UCSD-AML1 (cell line): ENCODE results near the gene LRRK1.

Source experiments
- DNase-seq: peaks from one replicate; lab custom pipeline; 2025; ENCODE audit not compliant: unreplicated experiment; lab: John Stamatoyannopoulos, UW

The LRRK1 gene

DNA sequence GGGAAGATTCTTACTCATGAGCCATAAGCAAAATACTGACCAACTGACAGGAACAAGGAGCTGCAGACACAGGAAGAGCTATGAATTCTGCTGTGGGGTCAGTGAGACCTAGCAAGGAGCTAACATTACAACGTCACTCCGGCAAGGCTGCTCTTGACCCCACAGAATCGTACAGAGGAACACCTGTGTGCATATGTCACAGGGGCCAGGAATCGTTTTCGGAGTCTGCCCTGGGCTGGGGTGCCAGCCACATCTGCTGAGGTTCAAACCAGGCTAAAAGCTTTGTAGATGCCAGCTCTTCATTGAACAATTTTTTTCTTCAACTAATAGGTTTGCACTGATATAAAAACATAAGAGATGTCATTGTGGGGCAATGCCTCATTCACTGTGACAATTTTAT lies 82.6 kb downstream of the LRRK1 start:
- no peak for DNase-seq

DNA sequence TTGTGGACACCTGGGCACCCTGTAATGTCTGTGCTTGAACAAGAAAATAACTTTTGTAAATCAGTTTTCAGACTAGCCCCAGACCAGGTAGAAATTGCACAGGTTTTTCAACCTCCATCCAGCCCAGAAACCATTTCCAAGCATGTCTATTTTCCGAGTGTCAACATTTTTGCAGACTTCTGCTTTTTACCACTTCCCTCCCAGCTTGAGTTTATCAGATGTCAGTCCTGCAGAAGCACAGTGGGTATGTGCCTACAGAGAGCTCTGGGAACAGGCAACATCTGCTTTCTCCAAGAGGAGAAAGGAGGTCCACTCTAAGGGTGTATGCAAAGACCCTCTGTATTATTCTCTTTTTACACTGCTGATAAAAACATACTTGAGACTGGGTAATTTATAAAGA lies 83.9 kb downstream of the LRRK1 start:
- DNase-seq, result no peak

DNA sequence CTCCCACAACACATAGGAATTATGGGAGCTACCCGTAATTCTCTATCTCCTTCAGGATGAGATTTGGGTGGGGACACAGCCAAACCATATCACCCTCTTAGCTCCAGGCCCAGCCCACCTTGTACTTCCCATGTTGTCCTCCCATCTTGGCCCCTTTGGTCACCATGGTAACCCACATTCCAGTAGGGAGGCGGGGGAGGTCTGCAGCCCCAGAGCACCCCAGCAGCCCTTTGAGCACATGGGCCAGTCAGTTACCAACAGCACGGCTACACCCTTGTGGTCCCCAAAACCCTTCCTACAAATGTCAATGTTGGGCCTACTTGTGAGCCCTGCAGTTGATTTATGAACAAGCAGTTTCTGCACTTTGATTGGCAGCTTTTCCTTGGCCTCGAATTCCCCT lies 84.5 kb downstream of the LRRK1 start:
- no peak for DNase-seq

DNA sequence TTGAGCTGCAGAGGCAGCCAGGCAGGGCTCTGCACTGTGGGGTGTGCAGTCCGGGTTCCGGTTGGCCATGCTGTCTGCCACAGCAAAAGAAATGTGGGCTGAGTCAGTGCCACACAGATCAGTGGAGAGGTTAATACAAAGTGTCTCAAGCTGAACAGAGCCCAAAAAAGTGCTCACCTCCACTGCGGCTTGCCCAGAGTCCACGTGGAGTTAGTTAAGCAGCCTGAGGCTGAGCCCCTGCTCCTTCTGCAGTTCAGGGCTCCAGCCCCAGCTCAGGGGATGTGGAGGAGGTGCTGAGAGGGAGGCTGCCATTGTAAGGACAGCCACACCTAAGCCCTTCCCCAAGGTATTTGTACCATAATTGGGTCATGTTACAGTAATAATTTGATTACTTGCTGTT lies 85.3 kb downstream of the LRRK1 start:
- DNase-seq, result no peak

DNA sequence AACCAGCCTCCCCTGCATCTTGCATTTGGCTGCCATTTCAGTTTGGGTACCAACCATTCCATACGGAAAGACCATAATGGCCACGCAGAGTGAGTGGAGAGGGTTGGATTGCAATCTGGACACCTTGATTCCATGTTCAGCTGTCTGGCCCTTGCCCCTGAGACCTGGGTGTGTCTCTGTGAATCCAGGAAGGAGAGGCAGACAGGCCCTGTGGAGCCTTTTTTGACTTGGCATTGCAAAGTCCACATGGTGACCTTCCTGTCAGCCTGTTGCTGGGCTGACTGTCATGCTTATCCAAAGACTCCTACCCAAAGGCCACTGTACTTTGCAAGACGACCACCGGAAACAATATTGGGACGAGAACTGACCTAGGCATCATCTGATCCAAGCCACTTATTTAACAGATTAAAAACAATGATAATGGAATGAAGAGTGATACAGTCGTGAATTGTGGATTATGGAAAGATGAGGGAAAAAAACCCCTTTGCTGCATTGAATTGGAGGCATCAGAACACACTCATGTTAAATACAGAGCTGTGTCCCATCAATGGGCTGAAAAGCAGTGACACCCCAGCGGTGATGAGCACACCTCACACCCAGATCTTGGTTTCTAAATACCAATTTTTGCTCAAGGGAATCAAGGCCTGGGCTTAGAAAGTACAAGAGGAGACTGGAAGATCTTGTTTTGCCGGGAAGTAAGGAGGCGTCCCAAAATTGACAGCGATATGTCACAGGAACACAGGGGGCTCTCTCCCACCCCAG lies 86.0 kb downstream of the LRRK1 start:
- no peak for DNase-seq

DNA sequence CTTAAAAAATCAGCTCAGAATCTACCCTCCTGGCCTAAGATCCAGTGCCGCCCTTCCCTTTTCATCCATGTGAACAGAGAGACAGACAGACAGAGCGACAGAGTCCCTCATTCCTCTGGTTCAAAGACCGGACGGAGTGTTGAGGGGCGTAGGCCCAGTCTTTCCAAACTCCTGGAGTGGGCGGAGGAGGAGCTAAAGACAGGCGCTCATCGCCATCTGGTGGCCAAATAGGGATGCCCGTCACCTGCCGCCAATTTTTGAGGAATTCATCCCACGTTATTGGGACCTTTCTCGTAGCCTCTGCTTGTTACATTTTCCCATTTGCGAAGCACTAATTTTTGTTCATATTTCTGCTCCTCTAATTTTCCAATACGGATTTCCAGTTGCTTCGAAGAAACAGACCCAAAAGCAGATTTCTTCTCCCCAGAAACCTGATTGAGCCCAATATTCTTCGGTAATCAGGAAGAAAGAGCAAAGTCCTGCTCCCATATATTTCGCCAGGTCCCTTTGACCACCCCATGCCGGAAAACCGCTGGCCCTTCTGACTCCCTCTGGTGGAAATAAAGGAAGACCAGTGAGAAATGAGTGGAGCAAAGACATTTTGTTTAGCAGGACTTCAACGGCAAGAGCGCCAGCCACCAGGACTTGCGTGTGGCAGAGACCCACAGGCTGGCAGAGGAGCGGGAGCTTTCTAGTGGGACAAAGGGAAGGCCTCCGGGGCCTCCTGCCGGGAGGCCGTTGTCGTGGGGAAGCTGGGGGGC lies 88.0 kb downstream of the LRRK1 start:
- peak; percentile 74 for DNase-seq

DNA sequence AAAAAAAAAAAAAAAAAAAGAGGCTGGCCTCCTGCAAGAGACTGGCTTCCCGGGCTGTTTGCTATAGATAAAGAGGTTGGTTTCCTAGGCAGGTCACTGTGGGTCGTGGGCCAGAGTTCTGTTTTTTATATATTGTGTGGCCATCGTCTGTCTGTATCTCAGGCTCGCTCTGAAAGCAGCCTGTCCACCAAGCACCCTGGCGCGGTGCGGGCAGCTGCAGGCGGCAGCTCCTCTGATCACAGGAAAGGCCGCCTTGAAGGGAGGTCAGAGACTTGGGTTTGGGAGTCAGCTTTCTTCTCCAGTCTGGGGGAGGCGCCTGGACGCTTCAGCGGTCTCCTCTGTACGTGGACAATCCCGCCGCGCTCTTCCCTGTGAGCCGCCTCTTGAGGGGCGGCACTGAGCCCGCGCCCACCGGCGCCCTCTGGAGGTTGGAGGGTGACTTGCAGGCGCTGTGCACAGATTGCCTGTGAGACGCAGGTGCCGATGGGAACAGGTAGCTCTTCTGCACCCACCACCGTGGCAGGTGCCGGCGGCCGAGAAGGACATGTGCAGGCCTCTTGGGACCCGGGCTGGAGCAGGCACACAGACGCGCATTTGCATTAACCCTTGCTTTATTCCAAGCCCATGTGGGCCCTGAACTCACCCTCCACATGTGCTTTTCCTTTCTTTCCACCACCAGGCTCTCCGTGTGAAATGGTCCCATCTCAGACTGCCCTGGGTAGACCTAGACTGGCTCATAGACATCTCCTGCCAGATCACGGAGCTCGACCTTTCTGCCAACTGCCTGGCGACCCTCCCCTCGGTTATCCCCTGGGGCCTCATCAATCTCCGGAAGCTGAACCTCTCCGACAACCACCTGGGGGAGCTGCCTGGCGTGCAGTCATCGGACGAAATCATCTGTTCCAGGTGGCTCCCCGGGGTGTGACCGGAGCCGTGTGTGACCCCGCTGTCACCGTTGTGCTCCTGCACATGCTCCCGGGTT lies 89.3 kb downstream of the LRRK1 start:
- peak; percentile 77 for DNase-seq

DNA sequence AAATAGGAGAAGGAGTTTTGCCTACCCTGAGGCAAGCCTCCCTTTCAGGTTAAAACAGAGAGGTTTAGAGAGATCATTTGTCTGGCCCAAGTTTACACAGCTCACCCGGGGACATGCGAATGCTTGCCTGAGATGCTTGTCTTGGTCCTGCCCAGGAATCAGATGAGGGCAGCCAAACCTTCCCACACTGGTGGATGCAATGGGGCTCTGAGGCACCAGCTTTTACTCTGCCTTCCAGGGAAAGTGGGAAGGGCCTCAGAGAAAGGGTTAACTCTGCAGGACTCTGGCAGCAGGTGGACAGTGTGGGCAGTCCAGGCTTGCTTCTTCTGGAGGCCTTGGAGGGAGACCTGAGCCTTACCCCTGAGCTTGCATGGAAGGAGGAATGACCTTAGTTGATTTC lies 90.0 kb downstream of the LRRK1 start:
- DNase-seq, result no peak

DNA sequence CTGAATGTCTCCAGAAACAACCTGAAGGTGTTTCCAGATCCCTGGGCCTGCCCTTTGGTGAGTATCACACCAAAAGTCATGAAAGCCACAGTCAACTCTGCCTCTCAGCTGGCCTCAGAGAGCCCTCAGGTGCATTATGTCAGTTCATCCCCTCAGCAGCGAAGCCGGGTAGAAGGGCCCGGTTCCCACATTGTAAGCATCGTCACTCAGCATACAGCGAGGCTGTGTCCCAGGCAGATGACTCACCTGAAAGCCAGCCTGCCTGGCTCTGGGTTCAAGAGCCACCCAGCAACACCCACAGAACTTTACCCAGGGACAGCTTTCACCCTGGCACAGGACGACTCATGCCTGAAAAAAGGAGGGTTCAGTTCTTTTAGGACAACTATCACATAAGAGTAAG lies 91.6 kb downstream of the LRRK1 start:
- DNase-seq, result no peak

DNA sequence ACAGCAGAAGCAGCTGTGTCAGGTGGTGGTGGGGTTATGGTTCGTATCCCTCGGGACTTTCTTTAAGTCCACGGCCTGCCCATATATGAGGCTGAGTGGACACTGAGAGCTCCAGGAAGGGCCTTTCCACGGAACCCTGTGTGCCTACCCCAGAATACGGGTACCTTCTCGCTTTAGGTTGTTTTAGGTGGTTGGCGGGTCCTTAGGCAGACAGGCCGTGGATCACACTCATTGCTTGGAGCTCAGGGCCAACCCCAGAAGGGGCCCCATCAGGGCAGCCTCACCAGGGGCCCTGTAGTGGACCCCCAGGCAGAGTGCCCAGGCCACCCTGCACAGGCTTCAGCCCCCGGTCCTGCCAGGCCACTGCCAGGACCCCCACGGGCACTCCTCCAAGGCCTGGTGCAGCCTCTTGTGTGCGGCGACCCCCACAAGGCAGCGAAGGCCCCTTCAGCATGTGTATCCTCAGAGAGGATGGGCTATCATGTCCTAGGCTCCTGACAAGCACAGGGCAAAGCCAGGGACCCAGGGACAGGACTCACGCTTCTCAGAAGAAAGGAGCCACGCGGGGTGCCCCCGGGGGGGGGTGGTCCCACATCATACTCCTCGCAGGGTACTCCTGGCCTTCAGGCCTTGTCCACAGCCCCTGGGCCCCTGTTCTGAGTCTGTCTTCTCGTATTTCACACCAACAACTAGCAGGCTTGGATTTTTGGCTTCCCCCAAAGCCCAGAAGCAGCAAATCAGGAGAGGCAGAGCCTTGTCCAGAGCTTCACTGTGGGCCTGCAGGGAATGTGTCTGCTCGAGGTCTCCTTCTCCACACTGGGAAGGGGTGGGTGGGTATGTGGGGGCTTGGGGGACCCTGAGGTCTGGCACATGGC lies 93.4 kb downstream of the LRRK1 start:
- DNase-seq, result no peak

DNA sequence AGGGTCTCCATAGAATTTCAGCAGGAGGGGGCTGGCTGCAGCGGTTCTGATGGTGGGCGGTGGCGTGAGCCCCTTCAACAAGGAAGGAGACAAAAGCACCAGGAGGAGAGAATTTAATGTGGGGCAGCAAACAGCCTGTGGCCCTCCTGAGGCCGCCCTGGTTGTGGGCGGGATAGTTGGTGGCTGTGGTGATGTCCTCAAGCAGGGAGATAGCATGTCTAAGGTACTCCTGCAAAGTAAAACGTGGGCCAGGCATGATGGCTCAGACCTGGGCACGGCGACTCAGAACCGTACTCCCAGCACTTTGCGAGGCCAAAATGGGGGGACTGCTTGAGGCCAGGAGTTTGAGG lies 94.0 kb downstream of the LRRK1 start:
- no peak for DNase-seq

DNA sequence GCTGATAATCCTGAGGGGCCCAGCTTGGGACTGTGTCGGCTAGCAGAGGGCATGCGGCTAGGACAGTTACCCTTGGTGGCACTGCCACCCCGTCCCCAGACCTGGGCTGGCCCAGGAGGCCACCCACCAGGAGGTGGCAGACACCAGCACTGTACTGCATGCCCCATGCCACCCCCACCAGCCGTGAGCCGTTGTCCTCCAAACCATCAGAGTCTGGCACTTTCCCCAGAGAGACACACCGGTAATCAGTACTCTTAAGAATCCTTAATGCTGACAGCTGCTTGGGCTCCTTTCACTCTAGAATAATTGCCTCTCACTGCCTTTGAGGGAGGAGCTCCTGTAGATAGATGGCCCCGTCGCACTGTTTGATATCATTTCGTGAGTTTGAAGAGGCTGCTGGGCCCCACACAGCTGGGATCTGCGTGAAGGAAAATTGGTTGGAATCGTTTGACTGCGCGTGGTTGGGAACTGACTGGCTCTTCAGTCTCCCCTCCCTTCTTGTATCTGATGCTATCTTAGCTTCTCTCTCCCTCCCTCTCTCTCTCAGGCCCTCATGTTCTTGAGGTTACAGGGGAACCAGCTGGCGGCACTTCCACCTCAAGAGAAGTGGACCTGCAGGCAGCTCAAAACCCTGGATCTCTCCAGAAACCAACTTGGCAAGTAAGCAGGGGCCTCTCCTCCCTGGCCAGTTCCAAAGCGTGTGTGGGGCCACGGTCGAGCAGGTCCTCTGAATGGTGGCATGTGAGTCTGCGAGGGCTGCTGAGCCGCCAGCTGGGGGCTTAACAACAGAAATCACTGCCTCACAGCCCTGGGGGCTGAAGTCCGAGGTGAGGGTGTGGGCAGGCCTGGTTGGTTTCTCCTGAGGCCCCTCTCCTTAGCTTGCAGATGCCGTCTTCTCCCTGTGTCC lies 94.9 kb downstream of the LRRK1 start:
- DNase-seq, result no peak

DNA sequence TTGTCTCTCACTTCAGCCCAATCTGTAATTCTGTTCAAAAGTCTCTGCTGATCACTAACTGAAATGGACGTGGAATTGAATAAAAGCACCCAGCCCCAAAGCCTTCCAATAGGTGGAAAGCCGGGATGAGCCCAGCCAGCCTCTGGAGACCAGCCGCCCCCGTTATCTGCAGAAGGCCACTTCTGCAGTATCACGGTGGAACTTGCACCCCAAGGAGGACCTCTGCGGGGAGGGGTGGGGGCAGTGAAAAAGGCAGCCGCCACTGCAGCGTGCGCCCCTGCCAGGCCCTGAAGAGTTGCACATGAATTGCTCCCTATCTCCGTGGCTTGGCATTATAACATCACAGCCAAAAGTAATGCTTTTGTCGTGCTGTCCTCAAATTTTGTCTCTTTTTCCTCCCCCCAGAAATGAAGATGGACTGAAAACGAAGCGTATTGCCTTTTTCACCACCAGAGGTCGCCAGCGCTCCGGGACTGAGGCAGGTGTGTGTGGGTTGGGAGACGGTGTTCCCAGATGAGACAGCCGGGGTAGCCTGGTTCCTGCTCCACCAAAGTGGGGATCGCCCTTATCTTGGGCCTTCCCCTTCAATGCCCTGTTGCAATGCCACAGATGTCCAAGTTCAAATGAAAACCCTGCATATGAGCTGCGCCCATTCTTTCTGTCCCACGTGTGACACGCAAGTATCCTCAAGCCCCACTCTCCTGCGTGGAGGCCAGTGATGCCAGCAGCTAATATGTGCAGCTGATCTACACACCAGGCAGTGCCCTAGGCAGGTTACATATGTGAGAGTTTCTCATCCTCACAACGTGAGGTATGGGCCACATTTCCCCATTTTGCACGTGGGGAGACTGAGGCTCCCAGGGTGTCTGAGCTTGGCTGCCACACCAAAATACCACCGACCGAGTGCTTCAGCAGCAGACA lies 96.0 kb downstream of the LRRK1 start:
- DNase-seq, result peak; percentile 59

DNA sequence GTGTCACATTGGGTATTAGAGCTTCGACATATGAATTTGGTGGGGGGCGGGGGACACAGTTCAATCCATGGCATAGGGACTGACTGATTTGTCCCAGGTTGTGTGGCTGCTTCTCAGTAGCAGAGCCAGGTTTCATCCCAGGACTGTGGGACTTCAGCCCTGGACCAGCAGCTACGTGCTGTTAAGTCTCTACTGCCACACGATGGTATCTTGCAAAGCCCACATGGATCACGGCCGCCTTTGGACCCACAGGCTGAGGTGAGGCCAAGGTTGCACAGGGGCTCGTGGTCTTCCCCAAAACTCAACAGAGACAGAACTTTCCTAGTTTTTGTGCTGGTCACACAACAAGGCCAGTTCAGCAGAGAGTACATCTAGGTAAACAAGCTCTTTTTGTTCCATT lies 97.4 kb downstream of the LRRK1 start:
- no peak for DNase-seq

DNA sequence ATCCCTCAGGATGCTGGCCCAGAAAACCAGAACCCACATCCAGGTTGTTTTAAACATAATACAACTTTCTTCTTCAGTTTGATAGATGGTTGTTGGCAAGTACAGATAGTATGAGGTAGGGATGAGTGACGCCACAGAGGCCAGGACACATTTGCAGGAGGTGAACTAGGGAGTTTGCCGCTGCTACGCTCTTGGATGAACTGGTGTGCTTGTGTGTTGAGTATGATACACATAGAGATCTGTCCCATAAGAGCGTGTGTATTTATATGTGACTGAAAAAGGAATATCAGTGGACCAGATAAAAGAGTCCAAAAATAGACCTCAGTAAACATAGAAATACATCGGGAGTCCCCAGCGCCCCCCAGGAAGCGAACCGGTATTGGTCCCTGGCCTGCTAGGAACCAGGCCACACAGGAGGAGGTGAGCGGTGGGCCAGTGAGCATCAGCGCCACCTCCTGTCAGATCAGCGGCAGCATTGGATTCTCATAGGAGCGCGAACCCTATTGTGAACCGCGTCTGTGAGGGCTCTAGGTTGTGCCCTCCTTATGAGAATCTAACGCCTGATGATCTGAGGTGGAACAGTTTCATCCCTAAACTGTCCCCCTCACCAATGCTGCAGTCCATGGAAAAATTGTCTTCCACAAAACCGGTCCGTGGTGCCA lies 98.1 kb downstream of the LRRK1 start:
- no peak for DNase-seq

DNA sequence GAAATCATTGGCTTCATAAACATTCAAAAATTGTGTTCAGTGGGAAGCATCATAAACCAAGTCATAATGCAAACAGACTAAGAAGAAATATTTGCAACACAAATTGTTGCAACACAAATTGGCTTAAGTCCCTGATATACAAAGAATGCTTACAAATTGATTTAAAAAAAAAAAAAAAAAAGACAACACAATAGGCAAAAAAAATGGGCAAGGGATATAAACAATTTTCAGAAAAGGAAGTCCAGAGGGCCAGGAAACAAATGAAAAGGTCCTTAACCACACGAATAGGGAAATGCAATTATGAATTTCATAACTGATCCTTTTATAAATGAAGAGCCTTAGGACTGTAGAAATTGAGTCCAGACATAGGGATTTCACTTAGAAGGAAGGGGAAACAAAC lies 98.9 kb downstream of the LRRK1 start:
- no peak for DNase-seq

DNA sequence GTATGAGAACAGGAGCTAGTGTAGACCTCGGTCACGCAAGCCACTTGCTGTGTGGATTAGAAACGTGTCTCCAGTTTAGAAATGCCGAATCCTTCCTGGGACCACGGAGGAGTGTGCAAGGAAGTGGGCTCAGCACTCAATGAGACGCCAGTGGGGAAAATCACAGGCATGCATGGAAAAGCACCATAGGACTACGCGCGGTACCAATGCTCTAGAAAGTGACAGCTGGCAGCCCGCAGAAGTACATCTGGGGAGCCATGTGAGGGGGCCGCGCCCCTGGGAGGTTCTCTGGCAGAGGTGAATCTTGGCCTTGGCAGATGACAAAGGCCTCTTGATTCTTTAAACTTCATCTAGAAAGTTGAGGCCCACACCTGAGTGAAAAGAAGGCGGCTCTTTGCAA lies 99.3 kb downstream of the LRRK1 start:
- no peak for DNase-seq

DNA sequence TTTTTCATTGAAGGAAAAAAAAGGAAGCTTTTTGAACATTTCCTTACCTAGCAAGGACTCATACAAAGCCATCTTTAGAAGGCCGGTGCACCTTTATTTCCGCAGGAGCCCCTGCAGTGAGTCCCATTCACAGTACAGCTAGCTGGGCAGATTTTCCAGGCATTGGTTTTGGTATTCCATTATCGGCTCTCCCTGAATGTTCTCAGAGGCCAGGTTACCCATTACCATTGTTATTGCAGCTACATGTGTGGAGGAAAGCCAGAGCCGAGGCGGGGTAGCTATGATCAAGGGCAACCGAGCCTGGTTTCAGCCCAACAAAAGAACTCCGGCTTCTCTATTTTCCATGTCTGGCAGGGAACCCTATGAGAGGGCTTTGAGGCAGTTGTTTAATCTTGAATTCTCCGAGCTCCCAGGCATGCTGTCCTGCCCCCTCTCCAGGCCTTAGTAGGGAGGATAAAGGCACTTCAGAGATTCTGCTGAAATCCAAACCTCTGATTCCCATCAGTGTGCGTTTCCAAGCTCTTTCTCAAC lies 100.3 kb downstream of the LRRK1 start:
- no peak for DNase-seq
